KG1 (cell line): ENCODE data around the gene C14orf132.

ENCODE experiments used
- DNase-seq: peaks from one replicate; lab custom pipeline; 2025; lab: John Stamatoyannopoulos, UW

The C14orf132 gene

DNA sequence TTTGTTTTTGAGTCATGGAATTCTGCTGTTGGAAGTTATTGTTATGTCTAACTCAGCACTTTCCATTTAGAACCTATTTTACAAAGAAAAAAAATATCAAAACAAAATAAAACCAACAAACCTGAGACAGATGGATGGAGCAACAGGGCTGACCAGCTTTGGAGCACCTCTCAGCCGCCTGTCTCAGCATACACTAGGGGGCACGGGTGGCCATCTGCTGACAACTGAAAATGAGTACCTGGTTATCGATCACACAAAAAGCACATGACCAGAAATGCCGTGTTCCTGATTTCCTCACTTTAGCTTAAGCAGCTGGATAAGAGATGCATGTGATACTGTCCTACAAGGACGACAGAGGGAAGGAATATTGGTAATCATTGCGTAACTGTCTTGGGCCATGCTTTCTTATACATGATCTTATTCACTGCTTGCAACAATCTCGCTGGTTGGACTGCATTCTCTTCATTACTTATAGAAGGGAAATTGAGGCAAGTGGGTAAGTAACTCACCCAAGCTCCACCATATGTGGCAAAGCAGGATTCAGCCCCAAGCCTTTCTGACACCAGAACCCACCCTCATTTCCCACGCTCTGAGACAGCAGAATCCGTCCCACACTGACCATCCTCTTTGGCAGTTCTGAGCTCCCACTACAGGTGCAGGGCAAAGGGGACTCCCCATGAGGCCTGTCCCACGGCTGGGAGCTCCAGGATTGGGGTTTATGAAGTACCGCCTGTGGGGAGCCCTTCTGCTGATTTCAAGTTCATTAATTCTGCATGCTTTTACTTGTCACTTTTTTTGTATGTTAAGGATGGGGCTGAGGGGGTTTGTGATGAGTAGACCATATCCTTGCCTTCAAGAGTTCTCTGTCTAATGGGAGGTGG is 43.5 kb downstream of the C14orf132 start:
- DNase-seq: no peak

DNA sequence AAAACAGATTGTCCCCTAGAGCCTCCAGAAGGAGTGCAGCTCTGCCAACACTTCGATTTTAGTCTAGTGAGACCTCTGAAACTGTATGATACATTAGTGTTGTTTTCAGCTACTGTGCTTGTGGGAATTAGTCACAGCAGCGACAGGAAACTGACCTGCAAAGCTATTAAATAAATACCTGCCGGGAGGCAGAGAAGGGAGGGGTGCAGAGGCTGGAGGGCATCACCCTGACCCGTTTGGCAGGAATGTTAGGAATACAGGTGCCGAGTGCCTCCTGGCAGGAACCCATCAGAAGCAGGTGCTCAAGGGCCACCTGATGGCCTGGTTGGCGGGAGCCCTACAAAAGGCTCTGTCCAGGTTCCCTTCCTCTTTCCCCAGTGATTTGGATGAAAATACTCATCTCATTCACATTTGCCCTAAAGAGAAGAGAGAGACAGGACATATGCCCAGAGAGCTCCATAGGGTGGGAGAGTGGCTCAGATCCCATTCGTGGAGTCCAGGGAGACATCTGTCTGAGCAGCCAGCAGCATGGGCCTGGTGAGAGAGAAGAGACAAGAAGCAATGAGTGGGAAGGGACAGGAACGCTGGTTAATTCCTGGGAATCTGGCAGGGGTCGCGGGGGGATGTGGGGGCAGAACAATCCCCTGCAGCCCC is 44.6 kb downstream of the C14orf132 start:
- DNase-seq: no peak

DNA sequence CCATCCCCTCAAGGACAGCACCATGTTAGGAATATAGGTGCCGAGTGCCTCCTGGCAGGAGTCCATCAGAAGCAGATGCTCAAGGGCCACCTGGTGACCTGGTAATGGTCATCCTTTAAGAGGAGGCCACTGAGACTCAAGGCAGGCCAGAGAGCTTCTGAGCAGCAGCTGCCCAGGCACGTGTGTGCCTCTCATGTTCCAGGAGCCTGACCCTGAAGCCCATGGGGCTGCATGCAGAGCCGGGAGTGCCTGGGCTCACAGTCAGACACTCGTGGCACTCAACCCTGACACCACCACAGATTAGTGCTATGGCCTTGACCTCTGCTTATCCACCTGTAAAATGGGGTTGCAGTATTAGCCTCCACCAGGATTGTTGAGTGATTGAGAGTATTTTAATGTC is 45.6 kb downstream of the C14orf132 start:
- no peak for DNase-seq

DNA sequence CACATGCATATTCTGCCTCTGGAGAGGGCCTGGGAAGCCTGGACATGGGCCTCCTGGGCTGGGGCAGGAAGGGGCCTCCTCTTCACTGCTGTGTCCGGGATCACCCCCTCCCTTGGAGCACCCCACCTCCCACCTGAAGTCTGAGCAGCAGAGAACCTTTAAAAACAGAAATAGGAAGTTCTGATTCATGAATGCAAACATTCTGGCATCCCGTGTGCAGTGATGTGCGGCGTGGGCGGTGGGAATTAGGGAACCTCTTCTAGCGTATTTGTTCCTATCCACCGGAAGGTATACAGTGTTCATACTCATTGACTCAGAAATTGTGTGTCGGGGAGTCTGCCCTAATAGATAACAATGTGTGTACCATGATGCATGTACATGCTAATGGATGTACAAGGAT is 46.2 kb downstream of the C14orf132 start:
- no peak for DNase-seq

DNA sequence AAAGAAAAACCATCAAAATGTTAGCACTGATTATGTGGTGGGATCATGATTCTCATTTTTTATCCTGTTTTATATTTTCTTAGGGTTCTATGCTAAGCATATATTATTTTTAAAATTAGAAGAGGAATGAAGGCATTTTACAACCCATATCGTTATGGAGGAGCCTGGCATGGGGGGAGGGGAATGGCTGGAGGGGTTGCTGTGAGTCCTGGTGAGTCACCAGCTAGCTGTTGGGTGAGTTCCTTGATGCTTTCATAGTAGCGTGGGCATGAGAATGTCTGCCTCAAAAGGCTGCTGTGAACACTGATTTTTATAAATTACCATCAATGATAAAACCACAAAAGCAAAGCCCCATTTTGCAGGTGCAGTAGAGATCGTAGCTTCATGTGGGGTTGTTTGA is 46.9 kb downstream of the C14orf132 start:
- DNase-seq: no peak

DNA sequence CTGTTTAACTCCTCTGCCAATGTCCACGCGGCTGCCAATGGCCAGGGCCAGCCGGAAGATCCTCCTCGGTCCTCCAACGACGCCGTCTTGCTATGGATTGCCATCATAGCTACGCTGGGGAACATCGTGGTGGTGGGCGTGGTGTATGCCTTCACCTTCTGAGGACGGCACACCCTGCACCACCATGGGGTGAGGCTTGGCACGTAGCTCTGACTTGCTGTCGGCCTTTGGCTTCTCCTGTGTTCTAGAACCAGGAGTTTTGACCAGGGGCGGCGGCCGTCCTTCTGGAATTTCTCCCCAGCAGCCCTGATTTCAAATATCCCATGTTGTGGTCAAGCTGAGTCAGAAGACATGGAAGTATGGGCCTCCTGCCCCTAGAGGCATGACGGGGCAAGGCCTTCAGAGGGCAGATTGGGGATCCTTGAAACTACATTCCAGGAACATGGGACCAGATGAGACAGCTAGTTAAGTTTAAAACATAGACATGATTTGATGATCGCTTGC is 47.5 kb downstream of the C14orf132 start:
- DNase-seq: no peak

DNA sequence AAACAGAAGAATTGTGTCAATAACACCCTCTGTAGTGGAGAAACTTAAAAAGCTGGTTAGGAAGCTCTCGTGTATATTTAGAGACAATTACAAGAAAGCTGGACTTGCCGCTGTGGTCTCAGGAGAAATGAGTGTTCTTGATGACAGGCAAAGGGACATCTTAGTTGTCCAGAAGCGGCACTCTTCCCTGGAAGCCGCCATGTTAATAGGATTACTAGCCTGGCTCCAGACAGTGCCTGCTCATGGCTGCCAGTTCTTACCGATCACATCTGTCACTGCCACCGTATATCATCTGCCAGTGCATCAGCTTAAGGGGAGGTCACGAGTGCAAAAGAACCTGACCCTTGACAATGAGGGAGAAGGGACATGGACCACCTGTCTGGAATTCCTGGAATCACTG is 48.9 kb downstream of the C14orf132 start:
- DNase-seq: no peak

DNA sequence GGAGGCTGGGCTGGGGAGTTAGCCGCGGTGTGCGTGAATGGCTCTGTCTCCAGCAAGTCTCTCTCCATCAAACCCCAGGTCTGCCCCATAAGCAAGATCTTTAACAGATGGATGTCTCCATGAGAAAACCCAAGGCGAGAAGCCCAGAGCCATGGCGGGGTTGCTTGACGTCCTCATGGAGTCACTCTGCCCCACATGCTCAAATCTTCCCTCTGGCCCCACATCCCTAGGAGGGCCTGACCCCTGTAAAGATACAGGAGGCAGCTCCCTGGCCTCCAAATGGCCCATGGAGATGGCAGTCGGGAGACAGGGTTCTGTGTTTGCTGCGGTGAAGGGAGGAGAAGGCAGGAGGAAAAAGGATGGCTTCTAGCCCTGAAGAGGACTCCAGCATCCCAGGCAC is 49.3 kb downstream of the C14orf132 start:
- DNase-seq: no peak

DNA sequence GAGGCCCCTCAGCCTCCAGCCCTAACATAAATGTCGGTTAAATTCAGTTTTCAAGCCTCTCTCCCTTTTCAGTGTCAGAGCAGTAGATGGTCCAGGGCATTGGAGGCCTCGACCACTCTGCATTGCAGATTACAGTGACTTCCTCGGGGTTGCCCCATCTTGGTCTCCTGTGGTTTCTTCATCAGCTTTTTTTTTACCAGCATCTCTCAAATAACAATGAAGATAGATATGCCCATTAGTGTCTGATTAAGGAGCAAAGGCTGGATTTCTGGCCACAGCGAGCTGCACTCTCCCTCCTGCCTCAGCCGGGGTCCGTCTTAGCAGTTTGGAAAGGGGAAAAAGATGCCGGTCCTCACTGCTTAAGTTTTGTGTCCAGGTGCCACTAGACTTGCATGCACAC is 49.7 kb downstream of the C14orf132 start:
- no peak for DNase-seq

DNA sequence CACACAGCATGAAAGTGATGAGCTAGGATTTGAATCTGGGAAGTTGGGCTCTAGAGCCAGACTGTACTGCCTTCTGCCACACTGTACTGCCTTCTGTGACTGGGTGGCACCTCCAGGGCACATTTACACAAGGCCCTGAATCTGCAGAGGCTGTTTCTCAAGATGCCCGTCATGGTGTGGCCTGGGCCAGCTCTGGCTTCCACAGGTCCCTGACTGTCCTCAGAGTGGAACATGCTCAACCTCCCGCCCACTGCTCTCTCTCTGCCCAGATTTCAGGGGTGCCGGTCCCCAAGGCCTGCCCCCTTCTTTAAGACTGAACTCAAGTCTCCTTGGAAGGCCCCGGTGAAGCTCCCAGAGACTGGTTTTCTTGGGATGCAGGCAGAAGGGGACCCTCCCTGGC is 50.2 kb downstream of the C14orf132 start:
- DNase-seq: no peak

DNA sequence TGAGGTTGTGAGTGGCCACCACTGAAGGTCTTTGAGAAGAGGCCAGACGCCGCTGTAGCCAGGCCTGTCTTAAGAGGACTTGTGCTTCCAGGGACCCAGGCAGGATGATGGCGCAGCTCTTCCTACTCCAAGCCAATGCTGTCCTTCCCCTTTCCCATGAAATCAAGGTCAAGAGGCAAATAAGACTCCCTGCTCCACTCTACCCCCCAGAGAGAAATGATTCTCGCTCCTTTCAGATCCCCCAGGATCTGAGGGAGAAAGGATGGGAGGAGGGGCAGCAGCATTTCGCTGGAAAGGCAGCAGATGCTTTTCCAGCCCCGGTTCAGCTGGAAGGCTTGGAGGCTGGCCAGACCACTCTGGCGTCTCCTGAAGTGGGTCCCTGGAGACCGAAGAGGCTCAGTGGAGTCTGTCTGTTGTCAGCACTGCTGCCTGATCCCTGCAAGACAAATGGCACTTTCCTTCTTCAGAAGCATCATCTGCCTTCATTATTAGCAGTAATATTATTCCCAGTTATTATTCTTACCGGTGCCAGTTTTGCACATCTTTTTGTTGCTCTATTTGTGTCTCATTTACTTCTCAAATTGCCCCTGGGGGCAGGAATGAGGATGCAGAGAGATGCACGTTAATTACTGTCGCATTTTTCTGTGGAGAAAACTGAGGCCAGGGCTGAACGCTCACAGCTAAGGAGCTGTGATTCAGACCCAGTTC is 51.4 kb downstream of the C14orf132 start:
- DNase-seq: no peak

DNA sequence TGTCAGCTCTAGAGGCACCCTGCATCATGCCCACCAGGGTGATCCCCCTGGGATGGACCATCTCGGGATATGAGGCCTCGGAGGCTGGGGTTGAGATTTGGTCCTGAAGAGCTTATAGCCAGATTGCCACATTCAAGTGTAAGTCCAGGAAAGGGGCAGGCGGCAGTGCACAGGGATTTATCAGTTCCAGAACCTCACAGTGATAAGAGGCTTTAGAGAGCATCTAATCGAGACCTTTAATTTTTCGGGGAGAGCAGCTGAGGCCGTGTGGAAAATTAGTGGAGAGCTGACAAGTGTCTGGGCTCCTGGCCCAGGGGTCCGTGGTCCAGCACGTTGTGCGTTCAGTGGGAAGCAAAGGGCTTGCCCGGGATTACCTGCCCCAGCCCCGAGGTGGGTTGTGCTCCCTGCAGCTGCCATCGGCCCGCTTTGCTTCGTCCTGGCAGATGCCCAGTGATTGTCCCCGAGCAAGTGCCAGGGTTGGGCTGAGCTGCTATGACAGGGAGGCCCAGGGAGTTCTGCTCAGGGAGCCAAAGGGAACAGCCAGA is 52.1 kb downstream of the C14orf132 start:
- no peak for DNase-seq

DNA sequence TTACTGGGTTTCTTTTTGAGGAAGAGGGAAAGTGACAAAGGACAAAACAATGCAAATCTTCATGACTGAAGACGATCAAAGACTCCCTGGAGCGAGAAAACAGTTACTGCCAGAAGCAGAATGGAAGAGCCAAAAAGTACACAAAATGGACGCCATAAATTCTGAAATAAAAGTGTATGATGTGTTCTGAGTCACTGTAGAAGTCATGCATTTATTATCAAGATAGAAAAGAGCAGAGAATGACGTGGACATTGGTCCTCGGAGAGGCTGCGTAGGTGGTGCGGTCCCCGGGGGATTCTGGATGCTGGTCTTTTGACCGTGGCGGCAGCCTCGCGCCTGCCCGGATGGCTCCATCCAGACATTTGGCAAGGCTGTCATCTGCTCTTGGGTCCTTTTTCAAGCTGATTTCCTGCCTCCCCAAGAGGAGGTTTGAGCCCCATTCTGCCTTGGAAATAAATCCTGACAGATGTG is 52.8 kb downstream of the C14orf132 start:
- DNase-seq: no peak

DNA sequence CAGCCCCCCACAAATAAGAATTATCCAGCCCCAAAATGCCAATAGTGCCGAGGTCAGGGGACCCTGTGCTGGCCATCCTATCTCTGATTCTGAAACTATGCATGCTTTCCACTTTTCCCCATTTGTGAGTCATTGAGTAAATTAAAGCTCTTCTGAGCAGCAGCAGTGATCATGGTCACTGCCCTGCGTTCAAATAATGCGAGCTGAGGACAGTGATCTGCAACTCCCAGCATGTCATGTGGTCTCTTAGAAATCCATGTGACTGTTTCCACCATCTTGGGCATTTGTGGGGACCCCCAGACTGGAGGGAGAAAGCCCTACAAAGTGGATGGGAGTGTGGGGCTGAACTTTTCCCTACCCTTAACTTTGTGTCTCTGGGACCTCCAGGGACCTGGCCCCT is 53.8 kb downstream of the C14orf132 start:
- no peak for DNase-seq

DNA sequence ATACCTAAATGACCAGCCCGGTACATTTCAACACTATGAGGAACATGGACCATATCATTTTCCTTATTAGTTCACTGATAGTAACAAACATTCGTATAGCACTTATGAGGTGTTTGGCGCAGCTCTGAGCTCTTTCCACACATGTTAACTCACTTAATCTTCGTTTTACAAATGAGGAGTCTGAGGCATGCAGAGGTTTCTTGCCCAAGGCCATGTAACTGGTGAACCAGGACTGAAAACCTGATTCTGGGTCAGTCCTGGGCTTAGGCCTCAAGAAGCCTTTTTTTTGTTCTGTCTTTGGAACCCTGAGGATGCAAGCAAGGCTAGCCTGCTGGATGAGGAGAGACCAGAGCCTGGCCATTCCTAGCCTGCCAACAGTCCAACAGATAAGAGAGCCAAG is 55.0 kb downstream of the C14orf132 start:
- DNase-seq: no peak

DNA sequence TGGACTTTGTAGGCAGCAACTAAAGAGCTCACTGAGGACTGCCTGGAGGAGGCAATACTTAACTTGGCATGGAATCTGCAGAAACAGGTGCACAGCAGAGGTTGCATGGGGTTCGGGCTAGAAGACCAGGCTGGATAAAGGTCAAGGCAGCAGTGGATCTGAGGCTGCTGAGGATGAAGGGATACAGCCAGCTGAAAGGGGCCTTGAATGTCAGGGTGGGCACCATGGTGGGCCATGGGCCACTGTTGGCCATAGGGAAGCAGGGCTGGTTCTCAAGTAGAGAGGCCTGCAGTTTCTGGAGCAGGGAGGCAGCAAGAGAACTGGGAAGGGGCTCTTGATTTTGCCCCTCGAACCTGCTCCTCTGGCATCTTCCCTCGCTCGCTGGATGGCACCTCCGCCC is 55.5 kb downstream of the C14orf132 start:
- DNase-seq: no peak

DNA sequence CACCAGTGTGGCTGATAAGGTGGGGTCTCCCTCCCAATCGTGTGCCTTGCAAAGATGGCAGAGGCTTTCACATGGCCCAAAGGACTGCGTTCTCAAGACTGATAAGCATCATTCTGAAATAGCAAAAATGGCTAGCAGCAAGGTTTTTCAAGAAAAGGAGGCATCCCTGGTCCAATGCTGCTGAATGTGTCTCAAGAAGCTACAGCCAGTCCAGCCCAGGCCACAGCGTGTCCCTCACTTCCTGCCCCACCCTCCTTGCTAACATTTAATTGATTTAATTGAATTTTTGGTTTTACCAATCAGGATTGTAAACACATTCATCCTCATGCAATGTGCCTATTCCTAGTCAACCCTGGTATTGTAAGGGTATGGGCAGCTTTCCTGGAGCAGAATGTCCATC is 55.9 kb downstream of the C14orf132 start:
- no peak for DNase-seq

DNA sequence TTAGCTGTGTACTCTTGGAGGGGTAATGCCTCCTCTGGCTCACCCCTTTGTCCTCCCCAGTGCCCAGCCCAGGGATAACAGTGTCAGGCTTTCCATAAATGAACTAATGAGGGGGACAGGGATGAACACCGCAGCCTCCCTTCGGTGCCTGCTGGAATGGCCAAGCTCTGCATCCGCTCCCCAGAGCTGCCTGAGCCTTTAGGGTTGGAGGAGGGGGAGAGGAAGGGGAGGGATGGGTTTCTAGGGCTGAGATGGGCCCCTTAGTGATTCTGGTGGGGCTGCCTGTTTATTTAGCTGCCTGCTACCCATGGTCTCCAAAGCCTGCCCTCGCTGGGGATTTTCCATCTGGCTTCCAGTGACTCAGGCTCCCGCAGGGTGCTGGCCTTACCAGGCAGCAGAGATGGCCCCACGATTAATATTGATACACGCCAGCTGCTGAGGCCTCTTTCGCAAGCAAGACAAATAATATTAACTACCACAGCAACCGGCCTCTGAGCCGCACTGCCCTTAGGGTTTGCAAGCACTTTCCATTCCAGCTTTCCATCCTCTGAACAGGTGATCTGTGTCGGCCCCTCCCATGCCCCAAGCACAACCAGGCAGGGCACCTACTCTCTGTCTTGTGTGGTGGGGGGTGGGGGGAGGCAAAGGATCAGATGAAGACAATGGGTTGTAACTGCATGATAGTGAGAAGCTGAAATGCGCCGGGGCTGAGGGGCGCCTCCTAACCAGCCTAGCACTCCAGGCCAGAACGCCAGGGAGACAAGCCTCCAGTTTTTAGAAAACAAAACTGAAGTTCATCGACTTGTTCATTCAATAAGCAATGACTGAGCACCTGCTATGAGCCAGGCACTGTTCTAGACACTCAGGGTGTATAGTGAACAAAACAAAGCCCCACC is 56.7 kb downstream of the C14orf132 start:
- DNase-seq: no peak

DNA sequence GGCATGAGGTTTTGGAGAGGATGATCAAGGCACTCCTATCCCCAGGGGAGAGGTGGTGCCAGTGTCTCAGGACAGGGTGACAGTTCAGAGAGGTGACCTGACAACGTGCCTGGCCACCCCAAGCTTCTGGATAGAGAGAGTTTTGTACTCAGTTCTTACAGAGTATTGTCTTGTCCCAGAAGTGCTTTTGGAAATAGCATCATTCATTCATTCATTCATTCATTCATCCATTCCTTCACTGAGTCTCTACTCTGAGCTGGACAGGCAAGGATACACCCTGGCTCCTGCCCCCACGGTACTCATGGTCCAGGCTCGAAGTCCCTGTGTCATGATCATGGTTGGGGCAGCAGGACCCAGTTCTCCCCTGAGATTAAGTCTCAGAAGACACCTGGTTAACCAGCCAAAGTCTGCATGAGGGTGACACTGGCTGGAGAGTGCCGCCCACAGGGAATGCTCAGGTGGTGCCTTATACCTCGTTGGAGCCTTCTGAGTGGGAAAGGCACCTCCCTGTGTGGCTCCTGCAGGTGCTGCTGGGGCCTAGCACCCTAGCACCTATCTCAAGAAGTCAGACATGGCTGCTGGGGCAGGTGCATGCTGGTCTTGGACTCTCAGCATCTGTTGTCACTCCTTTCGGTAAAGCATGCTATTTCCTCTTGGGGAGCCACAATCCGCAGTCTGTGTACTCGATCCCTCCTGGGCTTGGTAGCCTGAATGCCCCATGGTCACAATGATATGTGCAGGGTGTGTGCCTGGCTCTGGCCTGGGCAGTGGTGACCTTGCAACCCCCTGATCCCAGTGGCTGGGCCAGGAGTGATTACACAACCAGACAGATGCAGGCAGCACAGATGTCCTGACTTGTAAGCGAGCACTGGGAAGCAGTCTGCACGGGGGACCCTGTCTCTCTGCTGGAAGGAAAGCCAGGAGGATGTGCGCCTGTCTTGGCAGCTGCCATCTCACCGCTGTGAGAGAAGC is 57.8 kb downstream of the C14orf132 start:
- no peak for DNase-seq

DNA sequence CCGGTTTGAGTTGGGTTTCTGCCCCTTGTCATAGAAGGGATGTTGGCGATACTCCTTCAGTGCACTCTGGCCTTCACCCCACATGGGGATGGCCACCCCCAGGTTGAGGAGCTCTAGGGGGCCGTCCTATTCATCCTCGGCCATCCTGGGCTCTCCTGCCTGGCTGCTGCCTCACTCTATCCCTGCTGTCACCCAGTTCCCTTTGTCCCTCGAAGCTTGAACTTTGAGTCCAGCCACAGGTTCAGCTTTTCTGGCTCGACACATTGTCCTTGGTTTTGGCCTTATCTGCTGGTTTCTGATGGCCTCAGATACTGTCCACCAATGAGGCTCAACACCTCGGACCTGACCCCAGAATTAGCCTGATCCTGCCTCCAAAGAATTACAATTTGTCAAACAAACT is 58.6 kb downstream of the C14orf132 start:
- DNase-seq: no peak
